Panc1 (cell line): Measurements from ENCODE around the gene ABCC4. TPM values are rescaled to one million over a fixed set of nuclear protein-coding genes. Genes with fewer than 3 reads are reported as not detected.

Experiments used
- ATAC-seq: fragments of 200-7000 bp; cut with Tn5 transposase; 2 replicates; pipeline ENCODE4 v1.9.1; 2020; ENCODE audit warnings: mild to moderate bottlenecking, moderate library complexity
- BruUV-seq: library from RNA; stranded (reverse); fragments of 400-500 nt; replicated peaks from 2 replicates; lab custom pipeline; 2021; lab: Mats Ljungman, UMichigan
- CTCF ChIA-PET: fragments of 300-600 bp; sonication (Branson Sonifier 250); formaldehyde crosslinking; loops from one replicate; lab custom pipeline; 2022; ENCODE audit warnings: antibody characterized with exemption; lab: Charles Lee
- POLR2A ChIA-PET: fragments of 300-600 bp; sonication (Branson Sonifier 250); formaldehyde crosslinking; loops from one replicate; lab custom pipeline; 2022; ENCODE audit warnings: antibody characterized with exemption; lab: Charles Lee
- DNase-seq: peaks from one replicate; pipeline ENCODE4 v3.0.0-alpha.2; 2010; ENCODE audit warnings: low read depth, low spot score
- H3K27ac ChIP-seq: 2 replicates; pipeline ENCODE4 v1.5.1; 2011; ENCODE audit warnings: mild to moderate bottlenecking, low read length, inconsistent platforms
- H3K27me3 ChIP-seq: fragments of 200-500 bp; sonication (Bioruptor generic); 2 replicates; pipeline ENCODE4 v1.6.0; 2014; ENCODE audit warnings: low read length, inconsistent platforms; ENCODE audit not compliant: control insufficient read depth, insufficient read depth
- H3K36me3 ChIP-seq: fragments of 200-500 bp; sonication (Bioruptor generic); 2 replicates; pipeline ENCODE4 v1.5.1; 2014; ENCODE audit warnings: inconsistent platforms, mild to moderate bottlenecking, low read length, moderate library complexity; ENCODE audit not compliant: control insufficient read depth, insufficient read depth
- H3K4me1 ChIP-seq: 2 replicates; pipeline ENCODE4 v1.5.1; 2011; ENCODE audit warnings: inconsistent platforms, mild to moderate bottlenecking, low read length, moderate library complexity; ENCODE audit not compliant: control insufficient read depth, insufficient read depth
- H3K4me3 ChIP-seq, 2 experiments: 2 replicates each; pipeline ENCODE4 v1.5.1; 2011 to 2012; ENCODE audit warnings: low read depth in 2 of 2, low read length in 2 of 2, mild to moderate bottlenecking in 2 of 2, inconsistent platforms in 1 of 2, moderate library complexity in 1 of 2
- H3K9me3 ChIP-seq: fragments of 200-500 bp; sonication (Bioruptor generic); 2 replicates; pipeline ENCODE4 v1.5.1; 2014; ENCODE audit warnings: low read depth, mild to moderate bottlenecking, inconsistent platforms, low read length, moderate library complexity; ENCODE audit not compliant: control insufficient read depth, insufficient read depth
- POLR2AphosphoS5 ChIP-seq: IDR thresholded peaks from 2 replicates; pipeline ENCODE4 v1.6.1; 2012; ENCODE audit warnings: mild to moderate bottlenecking, low read depth, low read length, moderate library complexity
- REST ChIP-seq, 2 experiments: IDR thresholded peaks; 2 replicates each; pipeline ENCODE4 v1.6.1; 2011 to 2012; ENCODE audit warnings: low read depth in 2 of 2, control low read depth in 1 of 2, low read length in 1 of 2, mild to moderate bottlenecking in 1 of 2, moderate library complexity in 1 of 2; ENCODE audit not compliant: insufficient read depth in 1 of 2
- SIN3A ChIP-seq: IDR thresholded peaks from 2 replicates; pipeline ENCODE4 v1.6.1; 2012; ENCODE audit warnings: low read depth, mild to moderate bottlenecking, low read length, moderate library complexity, borderline replicate concordance; ENCODE audit not compliant: insufficient read depth
- TCF7L2 ChIP-seq: IDR thresholded peaks from 2 replicates; pipeline ENCODE4 v1.6.1; 2011; ENCODE audit warnings: mild to moderate bottlenecking, low read depth, low read length, inconsistent platforms
- in situ Hi-C: cut with HindIII; loops from 2 replicates; pipeline ENCODE4 v1.10.0; 2016; ENCODE audit warnings: low sequenced_read_pairs, low pct_unique_long_range_greater_than_20kb
- intact Hi-C: fragments of 100-400 bp; cut with micrococcal nuclease; formaldehyde crosslinking; loops from one replicate; pipeline ENCODE4 v1.10.0; 2022; ENCODE audit not compliant: unreplicated experiment
- total RNA-seq: library from RNA; stranded (reverse); gene quantifications from one replicate; pipeline ENCODE4 v1.2.1, GENCODE V29; 2021; ENCODE audit not compliant: unreplicated experiment
- TF ChIP-seq, protein P1 (sequence below): fragments of 450-650 bp; IDR thresholded peaks from 2 replicates; pipeline ENCODE4 v1.5.1; 2017; ENCODE audit warnings: mild to moderate bottlenecking

Gene ABCC4
- total RNA-seq, 1 experiment from 2014 or later = 69.3 TPM

- DNase-seq (no peak), ATAC-seq (no peak)
- Histone ChIP-seq H3K9me3 (no peaks in the 10 kb centered on the region), H3K4me1 (peaks cover 11% of the 10 kb centered on the region), H3K4me3 (no peak overlapping the region), H3K27me3 (no peaks in the 10 kb centered on the region), H3K27ac (peak overlapping the region; percentile 54; the same call in 1 of the 2 replicates), H3K36me3 (peaks cover 3% of the 10 kb centered on the region)
- CTCF ChIA-PET = no interaction called here
- no TSS peak for BruUV-seq
- in situ Hi-C loops (no loop called here), intact Hi-C loops (no loop called here)
- TF ChIP-seq POLR2AphosphoS5 (no peak), SIN3A (no peak), REST (IDR thresholded peaks at IDR 0.05; ENCODE audit: insufficient read depth in 1 of 2, low read depth in 2 of 2, low read length in 1 of 2) (no peak), TCF7L2 (no peak)
- TF ChIP-seq, protein P1, sequence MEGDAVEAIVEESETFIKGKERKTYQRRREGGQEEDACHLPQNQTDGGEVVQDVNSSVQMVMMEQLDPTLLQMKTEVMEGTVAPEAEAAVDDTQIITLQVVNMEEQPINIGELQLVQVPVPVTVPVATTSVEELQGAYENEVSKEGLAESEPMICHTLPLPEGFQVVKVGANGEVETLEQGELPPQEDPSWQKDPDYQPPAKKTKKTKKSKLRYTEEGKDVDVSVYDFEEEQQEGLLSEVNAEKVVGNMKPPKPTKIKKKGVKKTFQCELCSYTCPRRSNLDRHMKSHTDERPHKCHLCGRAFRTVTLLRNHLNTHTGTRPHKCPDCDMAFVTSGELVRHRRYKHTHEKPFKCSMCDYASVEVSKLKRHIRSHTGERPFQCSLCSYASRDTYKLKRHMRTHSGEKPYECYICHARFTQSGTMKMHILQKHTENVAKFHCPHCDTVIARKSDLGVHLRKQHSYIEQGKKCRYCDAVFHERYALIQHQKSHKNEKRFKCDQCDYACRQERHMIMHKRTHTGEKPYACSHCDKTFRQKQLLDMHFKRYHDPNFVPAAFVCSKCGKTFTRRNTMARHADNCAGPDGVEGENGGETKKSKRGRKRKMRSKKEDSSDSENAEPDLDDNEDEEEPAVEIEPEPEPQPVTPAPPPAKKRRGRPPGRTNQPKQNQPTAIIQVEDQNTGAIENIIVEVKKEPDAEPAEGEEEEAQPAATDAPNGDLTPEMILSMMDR = no peak
- POLR2A ChIA-PET = no interaction called here
These were observed 53.4 kb downstream of the ABCC4 start for GRCh38 chr13:95247852-95248251.

- H3K4me1 ChIP-seq = peaks cover 10% of the 10 kb centered on the region
- DNase-seq = no peak
- H3K9me3 ChIP-seq = no peaks in the 10 kb centered on the region
- no peak for ATAC-seq
- ChIA-PET CTCF (no interaction called here), POLR2A (no interaction called here)
- no peak for TF ChIP-seq TCF7L2
- TF ChIP-seq, protein P1 = no peak
- no peak for TF ChIP-seq SIN3A
- H3K27me3 ChIP-seq = no peaks in the 10 kb centered on the region
- peaks cover 3% of the 10 kb centered on the region for H3K36me3 ChIP-seq
- H3K4me3 ChIP-seq = no peak overlapping the region
- BruUV-seq = no TSS peak
- intact Hi-C loops = no loop called here
- in situ Hi-C loops = no loop called here
- peak overlapping the region; percentile 65; the same call in 1 of the 2 replicates for H3K27ac ChIP-seq
These were observed 54.1 kb downstream of the ABCC4 start for GRCh38 chr13:95247171-95247570.
